Pancreas (tissue), 10 donors: ENCODE results near the gene PNMA6E. TPM values are rescaled to one million over a fixed set of nuclear protein-coding genes. Genes with fewer than 3 reads are reported as not detected.

ENCODE experiments used
- ATAC-seq, 4 donors: fragments of 200-7000 bp; cut with Tn5 transposase; one replicate each; pipeline versions ENCODE4 v1.8.0 to v1.9.1; 2020; ENCODE audit warnings: mild to moderate bottlenecking in 4 of 4, moderate library complexity in 4 of 4
- DNase-seq, 6 donors: peaks; one replicate each; pipeline ENCODE4 v3.0.0-alpha.2; 2020
- FAIRE-seq: peaks from 2 replicates; lab custom pipeline; 2012; peaks lifted over from hg19 to GRCh38; lab: Jason Lieb, UNC
- H3K27ac ChIP-seq, 4 donors: fragments of 200-600 bp; sonication (generic); 1 replicate in 3 of 4; 2 replicates in 1 of 4; pipeline versions ENCODE4 v1.5.0 to v1.8.0; 2020
- H3K27me3 ChIP-seq, 4 donors: fragments of 200-600 bp; one replicate each; pipeline ENCODE4 v1.8.0; 2021
- H3K36me3 ChIP-seq, 3 donors: fragments of 200-600 bp; sonication (generic) in 1 of 3; one replicate each; pipeline versions ENCODE4 v1.5.0 to v1.8.0; 2020 to 2021
- H3K4me1 ChIP-seq, 3 donors: fragments of 200-600 bp; one replicate each; pipeline ENCODE4 v1.8.0; 2021
- H3K4me3 ChIP-seq, 4 donors: fragments of 200-600 bp; sonication (generic) in 2 of 4; one replicate each; pipeline versions ENCODE4 v1.5.0 to v1.8.0; 2020 to 2021
- H3K9me3 ChIP-seq, 4 donors: fragments of 200-600 bp; one replicate each; pipeline ENCODE4 v1.8.0; 2021
- WGBS, 2 donors: extraction: QIAGEN DNeasy Blood & Tissue Kit; methylation state at CpG; one replicate each; pipeline ENCODE4 v1.1.7; 2013; 5-methylcytosine and 5-hydroxymethylcytosine counted together
- intact Hi-C, 3 donors: fragments of 100-400 bp; cut with DNase I; formaldehyde crosslinking; loops; one replicate each; pipeline versions ENCODE4 v1.11.1 to v1.14.2; 2022
- polyA plus RNA-seq, 2 donors: library from polyadenylated mRNA; stranded (reverse); fragments of 200-250 nt; gene quantifications; one replicate each; pipeline ENCODE4 v1.2.3, GENCODE V29; 2013
- total RNA-seq, 6 donors: library from RNA; stranded (reverse); fragmentation: NEBNext Ultra II Directional in 4 of 6; extraction: Animal tissue kit (Norgen Biotek cat#: 25700) in 4 of 6; gene quantifications; one replicate each; pipeline versions ENCODE4 v1.2.1 to v1.2.4, GENCODE V29; 2021 to 2023
- TF ChIP-seq, protein P1 (sequence below), 4 donors: fragments of 200-600 bp; sonication (generic) in 3 of 4; IDR thresholded peaks; one replicate each; pipeline versions ENCODE4 v1.5.0 to v1.8.0; 2021; ENCODE audit warnings: antibody characterized with exemption in 4 of 4
- donor health status: healthy with polysubstance abuse.
- donor health status: DM: no; HTN: no; CAD: no; lungs with moderate emphysema.
- donor health status: DM: no; HTN: no; CAD: no.
- donor health status: control.
- donor health status: control.
- donor health status: Bipolar disorder and iron deficiency.
- donor health status: DM: yes; HTN: yes; CAD: no.
- donor health status: DM: no; HTN: no; CAD: no.
- donor health status: DM: no; HTN: no; CAD: no.
- donor health status: DM: yes; HTN: yes; CAD: no.

The PNMA6E gene
- total and polyA plus RNA-seq, 8 donors = not detected

GRCh38 chrX:153370293-153371055, 30.7 kb downstream of the PNMA6E start:
- FAIRE-seq (no peak), ATAC-seq (peak in 1 of 4 donors; percentile 57), DNase-seq (no peak)
- Histone ChIP-seq H3K27me3 (no peaks in the 10 kb centered on the region), H3K27ac (peak overlapping the region in 1 of 4 donors; percentile 46), H3K36me3 (no peaks in the 10 kb centered on the region), H3K9me3 (no peaks in the 10 kb centered on the region), H3K4me3 (no peak overlapping the region), H3K4me1 (no peaks in the 10 kb centered on the region)
- TF ChIP-seq, protein P1, sequence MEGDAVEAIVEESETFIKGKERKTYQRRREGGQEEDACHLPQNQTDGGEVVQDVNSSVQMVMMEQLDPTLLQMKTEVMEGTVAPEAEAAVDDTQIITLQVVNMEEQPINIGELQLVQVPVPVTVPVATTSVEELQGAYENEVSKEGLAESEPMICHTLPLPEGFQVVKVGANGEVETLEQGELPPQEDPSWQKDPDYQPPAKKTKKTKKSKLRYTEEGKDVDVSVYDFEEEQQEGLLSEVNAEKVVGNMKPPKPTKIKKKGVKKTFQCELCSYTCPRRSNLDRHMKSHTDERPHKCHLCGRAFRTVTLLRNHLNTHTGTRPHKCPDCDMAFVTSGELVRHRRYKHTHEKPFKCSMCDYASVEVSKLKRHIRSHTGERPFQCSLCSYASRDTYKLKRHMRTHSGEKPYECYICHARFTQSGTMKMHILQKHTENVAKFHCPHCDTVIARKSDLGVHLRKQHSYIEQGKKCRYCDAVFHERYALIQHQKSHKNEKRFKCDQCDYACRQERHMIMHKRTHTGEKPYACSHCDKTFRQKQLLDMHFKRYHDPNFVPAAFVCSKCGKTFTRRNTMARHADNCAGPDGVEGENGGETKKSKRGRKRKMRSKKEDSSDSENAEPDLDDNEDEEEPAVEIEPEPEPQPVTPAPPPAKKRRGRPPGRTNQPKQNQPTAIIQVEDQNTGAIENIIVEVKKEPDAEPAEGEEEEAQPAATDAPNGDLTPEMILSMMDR (IDR thresholded peaks at IDR 0.05) = no peak
- 51 to 52% methylated on average over 8 of the region's 8 CpGs for WGBS, 2 donors
- intact Hi-C loops = no loop called here

DNA sequence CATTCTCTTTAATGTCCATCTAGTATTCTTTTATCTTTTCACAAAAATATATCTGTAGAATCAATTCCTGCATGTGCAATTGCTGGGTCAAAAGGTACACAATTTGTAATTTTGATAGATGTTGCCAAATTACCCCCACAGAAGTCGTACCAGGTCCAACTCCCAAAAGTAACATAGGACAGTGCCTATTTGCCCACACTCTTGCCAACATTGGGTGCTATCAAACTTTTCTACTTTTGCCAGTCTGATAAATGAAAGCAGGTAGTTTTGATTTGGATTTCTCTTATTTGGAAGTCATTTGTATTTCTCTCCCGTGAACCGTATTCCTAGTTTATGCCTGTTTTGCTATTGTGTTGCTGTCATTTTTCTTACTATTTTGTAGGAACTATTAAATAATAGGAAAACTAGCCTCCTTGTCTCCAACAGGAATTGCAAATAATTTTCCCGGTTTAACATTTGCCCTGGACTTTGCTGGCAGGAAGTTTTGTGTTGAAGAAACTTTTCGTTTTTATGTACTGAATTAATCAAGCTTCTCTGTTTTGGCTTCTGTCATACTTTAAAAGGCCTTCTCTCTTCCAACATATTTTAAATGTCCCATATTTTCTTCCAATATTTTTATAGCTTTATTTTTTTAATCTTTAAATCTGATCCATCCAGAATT, 34.1 kb downstream of the PNMA6E start:
- FAIRE-seq = peak; percentile 26
- H3K36me3 ChIP-seq = no peaks in the 10 kb centered on the region
- no peak overlapping the region for H3K4me3 ChIP-seq
- peaks cover 0 to 6% (median 0%) of the 10 kb centered on the region in 4 donors for H3K27me3 ChIP-seq
- intact Hi-C loops = no loop called here
- no peaks in the 10 kb centered on the region for H3K9me3 ChIP-seq
- no peaks in the 10 kb centered on the region for H3K4me1 ChIP-seq
- no peak for DNase-seq
- WGBS, 2 donors = 77 to 82% methylated on average over 5 of the region's 5 CpGs
- TF ChIP-seq, protein P1 (IDR thresholded peaks at IDR 0.05) = no peak
- H3K27ac ChIP-seq = no peak overlapping the region
- ATAC-seq = no peak

DNA sequence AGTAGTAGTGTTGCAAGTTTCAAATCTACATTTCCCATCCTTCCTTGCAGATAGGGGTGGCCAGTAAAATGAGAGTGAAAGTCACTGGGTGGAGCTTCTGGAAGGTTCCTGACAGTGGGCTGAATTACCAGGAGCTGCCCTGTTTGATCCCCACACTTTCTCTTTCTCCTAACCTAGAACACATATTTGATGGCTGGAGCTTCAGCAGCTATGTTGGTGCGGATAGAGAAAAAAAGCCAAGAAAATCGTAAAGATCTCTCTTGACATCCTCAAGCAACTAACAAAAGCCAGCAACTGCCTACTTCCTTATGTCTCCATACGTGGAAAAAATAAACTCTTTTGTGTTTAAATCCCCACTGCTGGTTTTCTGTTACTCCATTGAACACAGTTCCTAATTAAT, 35.0 kb downstream of the PNMA6E start:
- 79 to 92% methylated on average over 3 of the region's 3 CpGs for WGBS, 2 donors
- TF ChIP-seq, protein P1 (IDR thresholded peaks at IDR 0.05) = no peak

GRCh38 chrX:153365670-153366069, 35.5 kb downstream of the PNMA6E start:
- DNase-seq (no peak), FAIRE-seq (no peak), ATAC-seq (no peak)
- peaks cover 0 to 6% (median 0%) of the 10 kb centered on the region in 4 donors for H3K27me3 ChIP-seq
- no peaks in the 10 kb centered on the region for H3K4me1 ChIP-seq
- H3K27ac ChIP-seq = no peak overlapping the region
- no peaks in the 10 kb centered on the region for H3K9me3 ChIP-seq
- no peak overlapping the region for H3K4me3 ChIP-seq
- H3K36me3 ChIP-seq = no peaks in the 10 kb centered on the region
- WGBS, 2 donors = 73 to 89% methylated on average over 4 of the region's 4 CpGs
- intact Hi-C loops = no loop called here
- TF ChIP-seq, protein P1 (IDR thresholded peaks at IDR 0.05) = no peak

More for the DNA sequence above, 35.0 kb downstream of the PNMA6E start:
- no peaks in the 10 kb centered on the region for H3K36me3 ChIP-seq
- FAIRE-seq (no peak), DNase-seq (no peak), ATAC-seq (no peak)
- H3K9me3 ChIP-seq = no peaks in the 10 kb centered on the region
- peaks cover 0 to 6% (median 0%) of the 10 kb centered on the region in 4 donors for H3K27me3 ChIP-seq
- intact Hi-C loops = no loop called here
- no peak overlapping the region for H3K27ac ChIP-seq
- no peak overlapping the region for H3K4me3 ChIP-seq
- no peaks in the 10 kb centered on the region for H3K4me1 ChIP-seq
